Tibial nerve (tissue), 4 donors: Measurements from ENCODE around the gene CHST1. TPM values are rescaled to one million over a fixed set of nuclear protein-coding genes. Genes with fewer than 3 reads are reported as not detected.

Source experiments
- DNase-seq, 2 donors: peaks; one replicate each; pipeline ENCODE4 v3.0.0-alpha.2; 2019; ENCODE audit warnings: low spot score in 2 of 2
- H3K27ac ChIP-seq, 4 donors: fragments of 200-600 bp; sonication (generic) in 3 of 4; one replicate each; pipeline ENCODE4 v1.5.1; 2017 to 2019; ENCODE audit warnings: mild to moderate bottlenecking in 1 of 4
- H3K27me3 ChIP-seq, 2 donors: fragments of 200-600 bp; sonication (generic) in 1 of 2; one replicate each; pipeline versions ENCODE4 v1.5.1 to v1.6.0; 2017 to 2019
- H3K36me3 ChIP-seq, 3 donors: fragments of 200-600 bp; sonication (generic); one replicate each; pipeline ENCODE4 v1.5.1; 2018 to 2019
- H3K4me1 ChIP-seq, 4 donors: fragments of 200-600 bp; sonication (generic) in 3 of 4; one replicate each; pipeline ENCODE4 v1.5.1; 2017 to 2019
- H3K4me3 ChIP-seq, 4 donors: fragments of 200-600 bp; sonication (generic) in 3 of 4; one replicate each; pipeline ENCODE4 v1.5.1; 2017 to 2019; ENCODE audit warnings: mild to moderate bottlenecking in 1 of 4, moderate library complexity in 1 of 4
- H3K9me3 ChIP-seq, 4 donors: fragments of 200-600 bp; sonication (generic) in 3 of 4; one replicate each; pipeline ENCODE4 v1.5.1; 2017 to 2019
- CTCF ChIP-seq, 5 experiments: fragments of 200-600 bp in 3 of 5; fragments of 450-650 bp in 2 of 5; sonication (generic) in 3 of 5; IDR thresholded peaks; one replicate each; pipeline ENCODE4 v1.5.1; 2016 to 2019; ENCODE audit warnings: antibody characterized with exemption in 5 of 5, mild to moderate bottlenecking in 3 of 5, moderate library complexity in 2 of 5
- EP300 ChIP-seq, 2 donors: sonication (generic); formaldehyde crosslinking; IDR thresholded peaks; one replicate each; pipeline ENCODE4 v1.6.1; 2017; ENCODE audit warnings: antibody characterized with exemption in 2 of 2, mild to moderate bottlenecking in 1 of 2
- POLR2A ChIP-seq, 2 donors: fragments of 450-650 bp; IDR thresholded peaks; one replicate each; pipeline ENCODE4 v1.6.1; 2017; ENCODE audit warnings: antibody characterized with exemption in 2 of 2, mild to moderate bottlenecking in 2 of 2, moderate library complexity in 2 of 2
- WGBS, 2 donors: methylation state at CpG; one replicate each; pipeline ENCODE4 v1.1.5; 2018; 5-methylcytosine and 5-hydroxymethylcytosine counted together
- total RNA-seq, 4 donors: library from RNA; depleted of rRNA; stranded (reverse); fragments of >200 nt; gene quantifications; one replicate each; pipeline ENCODE4 v1.1.0, GENCODE V29; 2016

Gene CHST1
- total RNA-seq, 4 donors from 2014 or later: 1.2 to 3.6 (median 1.6) TPM

GRCh38 chr11:45664376-45665205 lies 831 bp downstream of the CHST1 start:
- H3K4me1 ChIP-seq: peaks cover 0 to 38% (median 16%) of the 10 kb centered on the region in 4 donors
- H3K9me3 ChIP-seq: no peaks in the 10 kb centered on the region
- H3K27ac ChIP-seq: peak overlapping the region in 1 of 4 donors; percentile 51
- WGBS, 2 donors: 0 to 2% methylated on average over 19 to 22 of the region's 76 CpGs
- no peaks in the 10 kb centered on the region for H3K36me3 ChIP-seq
- TF ChIP-seq CTCF (IDR thresholded peaks at IDR 0.05): no peak
- peaks cover 0 to 50% of the 10 kb centered on the region in 2 donors for H3K27me3 ChIP-seq
- peak overlapping the region; percentile 48 to 74 (median 58) for H3K4me3 ChIP-seq
- no peak for DNase-seq

GRCh38 chr11:45663486-45664375 lies 1.7 kb downstream of the CHST1 start:
- 40 to 63% methylated on average over 12 to 13 of the region's 13 CpGs for WGBS, 2 donors
- H3K36me3 ChIP-seq: no peaks in the 10 kb centered on the region
- no peak for DNase-seq
- TF ChIP-seq CTCF (IDR thresholded peaks at IDR 0.05) (no peak), EP300 (IDR thresholded peaks at IDR 0.05) (no peak)
- H3K27me3 ChIP-seq: peaks cover 0 to 56% of the 10 kb centered on the region in 2 donors
- H3K9me3 ChIP-seq: no peaks in the 10 kb centered on the region
- peak overlapping the region; percentile 48 to 74 (median 58) for H3K4me3 ChIP-seq
- no peak overlapping the region for H3K27ac ChIP-seq
- H3K4me1 ChIP-seq: peaks cover 0 to 43% (median 16%) of the 10 kb centered on the region in 4 donors

- H3K27me3 ChIP-seq: peaks cover 0 to 56% of the 10 kb centered on the region in 2 donors
- no peak for DNase-seq
- no peak overlapping the region for H3K27ac ChIP-seq
- 33 to 36% methylated on average over 14 of the region's 14 CpGs for WGBS, 2 donors
- H3K4me3 ChIP-seq: no peak overlapping the region
- no peaks in the 10 kb centered on the region for H3K36me3 ChIP-seq
- peaks cover 0 to 50% (median 16%) of the 10 kb centered on the region in 4 donors for H3K4me1 ChIP-seq
- TF ChIP-seq CTCF (IDR thresholded peaks at IDR 0.05) (no peak), EP300 (IDR thresholded peaks at IDR 0.05) (no peak), POLR2A (IDR thresholded peaks at IDR 0.05) (no peak)
- no peaks in the 10 kb centered on the region for H3K9me3 ChIP-seq
These were observed 2.5 kb downstream of the CHST1 start for GRCh38 chr11:45662665-45663485.

- Histone ChIP-seq H3K9me3 (no peaks in the 10 kb centered on the region), H3K4me3 (no peak overlapping the region), H3K27ac (no peak overlapping the region), H3K4me1 (peaks cover 0 to 50% (median 16%) of the 10 kb centered on the region in 4 donors), H3K36me3 (no peaks in the 10 kb centered on the region), H3K27me3 (peaks cover 0 to 60% of the 10 kb centered on the region in 2 donors)
- WGBS, 2 donors: 47 to 64% methylated on average over 5 of the region's 5 CpGs
- no peak for DNase-seq
- no peak for TF ChIP-seq CTCF (IDR thresholded peaks at IDR 0.05)
- no peak for TF ChIP-seq POLR2A (IDR thresholded peaks at IDR 0.05)
- TF ChIP-seq EP300 (IDR thresholded peaks at IDR 0.05): no peak
These were observed 3.2 kb downstream of the CHST1 start for GRCh38 chr11:45662096-45662664.
